NCI-H748 treated with DMSO at 0.1 percent for 48 hours (cell line): ENCODE data around the gene MACROH2A1.

ENCODE experiments used
- DNase-seq: peaks from one replicate; lab custom pipeline; 2025; lab: John Stamatoyannopoulos, UW

MACROH2A1 gene

DNA sequence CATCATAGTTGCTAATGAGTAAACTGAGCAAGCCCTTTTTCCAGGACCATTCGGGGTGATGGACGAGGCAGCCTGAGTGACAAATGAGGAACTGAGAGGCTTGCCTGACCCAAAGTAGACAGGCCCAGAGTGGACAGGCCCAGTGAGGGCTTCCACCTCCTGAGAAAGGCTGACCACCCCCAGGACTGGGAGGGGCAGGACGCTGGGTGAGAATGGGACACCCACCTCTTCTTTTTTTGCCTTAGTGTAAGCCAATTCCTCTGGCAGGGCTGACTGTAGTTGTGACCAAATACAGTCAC is 68.3 kb downstream of the MACROH2A1 start:
- no peak for DNase-seq

DNA sequence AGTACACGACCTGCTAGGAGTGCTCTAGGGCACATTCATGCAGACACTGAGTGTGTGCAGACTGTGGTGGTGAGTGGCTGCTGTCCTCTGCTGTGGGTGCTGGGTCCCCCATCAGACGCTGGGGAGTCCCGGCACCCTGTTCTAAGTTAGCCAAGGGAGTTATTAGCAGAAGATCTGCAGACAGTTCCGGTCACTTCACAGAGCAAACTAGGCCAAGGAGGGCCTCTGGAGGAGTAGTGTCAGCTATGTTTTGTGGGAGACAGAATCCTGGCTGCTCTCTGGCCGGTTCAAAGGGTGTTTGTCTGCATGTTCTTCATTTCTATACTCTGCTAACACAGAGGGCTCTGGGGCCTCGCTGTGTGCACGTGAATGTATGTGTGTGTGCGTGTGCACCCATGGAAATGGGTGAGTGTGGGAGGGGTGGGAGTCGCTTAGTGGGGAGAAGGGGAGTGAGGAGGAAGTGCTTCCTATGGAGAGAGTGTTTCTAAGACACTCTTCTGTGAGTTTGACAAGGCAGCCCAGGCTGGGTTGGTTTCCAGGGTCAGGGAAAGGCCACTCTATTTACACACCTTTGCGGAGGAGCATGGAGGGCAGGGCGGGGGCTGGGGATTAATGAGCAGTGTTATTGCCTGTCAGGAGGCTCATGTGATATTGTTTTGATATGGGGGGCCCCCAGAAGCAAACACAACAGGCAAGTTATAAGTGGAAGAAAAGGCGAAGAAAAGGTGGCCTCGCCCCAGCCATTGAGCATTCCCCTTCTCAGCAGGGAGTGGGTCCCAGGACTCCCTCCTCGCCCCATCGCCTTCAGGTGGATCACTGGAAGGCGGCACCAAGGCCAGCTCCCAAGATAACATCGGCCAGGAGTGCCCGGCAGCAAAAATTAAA is 68.9 kb downstream of the MACROH2A1 start:
- DNase-seq, result no peak

- no peak for DNase-seq
Observed at GRCh38 chr5:135329066-135329912, 69.7 kb downstream of the MACROH2A1 start.

- DNase-seq, result no peak
Observed at GRCh38 chr5:135328128-135328687, 70.8 kb downstream of the MACROH2A1 start.

DNA sequence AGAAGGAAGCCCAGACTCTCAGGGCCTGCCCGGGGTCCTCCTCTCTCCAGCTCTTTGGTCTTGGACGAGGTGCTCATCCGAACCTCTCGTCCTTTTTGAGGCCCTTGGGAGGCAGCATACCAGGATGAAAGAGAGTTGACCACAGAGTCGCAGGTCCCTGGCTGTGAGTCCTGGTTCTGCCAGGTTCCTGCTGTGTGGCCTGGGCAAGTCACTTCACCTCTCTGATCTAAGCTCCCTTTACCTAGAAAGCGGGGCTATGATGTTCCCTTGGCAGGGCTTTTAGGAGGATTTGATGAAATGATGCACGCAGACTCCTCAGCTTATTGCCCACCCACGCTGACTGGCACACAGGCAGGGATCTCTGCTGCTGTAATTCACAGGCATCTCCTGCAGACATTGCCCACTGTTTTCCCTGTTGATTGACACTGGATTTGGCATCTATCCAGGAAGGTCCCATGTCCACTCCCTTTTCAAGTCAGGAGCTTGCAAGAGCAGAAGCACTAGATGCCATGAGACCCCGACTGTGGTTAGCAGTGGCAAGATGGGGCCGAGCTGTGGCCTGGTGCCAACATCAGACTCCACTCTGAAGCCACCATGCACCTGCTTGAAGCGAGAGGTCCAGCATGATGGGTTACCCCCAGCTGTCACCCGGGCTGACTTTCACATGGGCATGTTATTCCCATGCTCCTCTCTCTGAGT is 71.5 kb downstream of the MACROH2A1 start:
- no peak for DNase-seq

GRCh38 chr5:135326296-135327254 is 72.5 kb downstream of the MACROH2A1 start:
- DNase-seq, result no peak

DNA sequence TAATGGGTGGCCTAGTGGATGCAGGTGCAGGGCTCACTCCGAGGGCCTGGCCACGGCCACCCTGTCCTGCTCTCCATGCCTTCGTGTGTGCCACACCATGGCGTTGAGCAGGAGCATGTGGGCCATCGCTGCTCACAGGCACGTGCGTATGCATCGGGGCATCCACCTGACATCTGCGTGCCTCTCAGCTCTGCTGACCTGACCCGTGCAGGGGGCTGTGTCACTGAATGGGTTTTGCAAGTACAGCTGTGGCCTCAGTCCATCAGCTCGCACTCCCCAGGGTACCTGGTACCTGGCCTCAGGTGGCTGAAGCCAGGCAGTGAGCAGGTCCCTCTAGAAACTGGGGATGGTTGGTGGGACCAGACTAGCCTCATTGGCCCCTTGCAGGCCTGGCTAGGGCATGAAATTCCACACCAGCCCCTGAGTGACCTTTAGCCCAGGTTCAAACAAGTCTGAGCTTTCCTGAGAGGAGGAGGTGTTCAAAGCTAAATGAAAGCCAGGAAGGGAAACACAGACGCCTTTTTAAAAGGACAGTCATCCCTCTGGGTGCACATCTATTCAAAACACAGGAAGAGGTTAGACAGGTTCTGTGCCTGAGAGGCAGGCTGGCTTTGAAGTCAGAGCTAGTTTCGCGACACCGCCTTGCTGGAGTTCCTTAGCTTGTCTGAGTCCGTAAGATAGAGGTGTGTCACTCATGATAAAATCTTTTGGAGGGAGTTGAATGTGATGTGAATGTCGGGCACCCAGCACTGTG is 74.0 kb downstream of the MACROH2A1 start:
- DNase-seq, result no peak

DNA sequence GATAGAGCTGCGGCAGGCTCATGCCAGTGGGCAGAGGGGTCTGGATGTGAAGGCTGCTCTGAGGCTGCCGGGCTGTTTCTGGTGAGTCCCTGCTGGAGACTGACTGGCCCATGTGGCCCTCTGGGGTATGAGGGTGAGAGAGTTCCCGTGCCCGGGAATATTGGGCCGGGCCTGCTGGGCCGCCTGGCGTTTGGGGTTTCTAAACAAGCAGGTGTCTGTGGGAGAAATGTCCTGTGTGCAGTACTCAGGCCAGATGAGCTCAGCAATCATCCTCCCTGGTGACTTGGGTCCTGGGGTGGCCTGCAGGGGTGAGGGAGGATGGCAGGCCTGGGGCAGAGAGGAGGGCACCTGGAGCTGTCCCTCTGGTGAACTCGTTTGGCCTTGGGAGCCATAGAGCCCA is 74.9 kb downstream of the MACROH2A1 start:
- DNase-seq, result no peak

DNA sequence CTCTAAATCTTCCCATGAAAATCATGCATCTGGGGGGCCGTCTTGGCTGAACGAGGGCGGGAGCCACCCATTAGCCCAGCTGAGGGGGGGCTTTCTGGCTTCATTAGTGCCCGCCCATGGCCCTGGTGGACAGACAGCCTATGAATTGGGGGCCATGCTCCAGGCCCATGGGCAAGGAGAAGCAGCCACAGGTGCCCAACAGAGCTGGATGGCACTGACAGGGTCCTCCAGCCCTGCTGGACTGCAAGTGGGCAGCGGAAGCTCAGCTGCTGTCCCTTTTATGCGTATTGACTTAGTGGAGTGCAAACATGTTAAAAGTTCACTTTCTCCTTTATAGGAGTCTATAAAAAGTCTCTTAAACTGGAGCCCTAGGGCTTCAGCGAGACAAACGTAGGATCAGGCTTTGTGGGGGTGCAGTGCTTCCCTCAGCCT is 75.3 kb downstream of the MACROH2A1 start:
- DNase-seq, result no peak

GRCh38 chr5:135323227-135323626 is 75.8 kb downstream of the MACROH2A1 start:
- DNase-seq, result no peak

DNA sequence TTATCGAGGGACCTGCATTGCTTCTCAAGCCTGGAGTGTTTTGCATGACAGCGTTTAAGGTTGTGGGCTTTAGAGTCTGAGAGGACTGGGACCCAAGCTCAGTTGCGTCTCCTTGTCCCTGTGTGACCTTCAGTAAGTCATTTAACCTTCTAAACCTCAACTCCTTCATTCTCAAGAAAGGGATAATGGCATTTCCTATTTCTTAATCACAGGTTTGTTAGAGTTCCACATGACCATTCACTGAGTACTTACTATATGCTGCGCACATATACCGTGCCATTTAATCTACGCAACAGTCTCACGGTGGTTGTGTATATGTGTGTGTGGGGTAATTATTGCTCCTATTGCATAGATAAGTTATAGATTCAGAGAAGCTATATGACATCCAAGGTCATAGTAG is 76.3 kb downstream of the MACROH2A1 start:
- no peak for DNase-seq

GRCh38 chr5:135322271-135322670 is 76.8 kb downstream of the MACROH2A1 start:
- no peak for DNase-seq

- DNase-seq, result no peak
Observed at GRCh38 chr5:135320718-135321484, 78.1 kb downstream of the MACROH2A1 start.

DNA sequence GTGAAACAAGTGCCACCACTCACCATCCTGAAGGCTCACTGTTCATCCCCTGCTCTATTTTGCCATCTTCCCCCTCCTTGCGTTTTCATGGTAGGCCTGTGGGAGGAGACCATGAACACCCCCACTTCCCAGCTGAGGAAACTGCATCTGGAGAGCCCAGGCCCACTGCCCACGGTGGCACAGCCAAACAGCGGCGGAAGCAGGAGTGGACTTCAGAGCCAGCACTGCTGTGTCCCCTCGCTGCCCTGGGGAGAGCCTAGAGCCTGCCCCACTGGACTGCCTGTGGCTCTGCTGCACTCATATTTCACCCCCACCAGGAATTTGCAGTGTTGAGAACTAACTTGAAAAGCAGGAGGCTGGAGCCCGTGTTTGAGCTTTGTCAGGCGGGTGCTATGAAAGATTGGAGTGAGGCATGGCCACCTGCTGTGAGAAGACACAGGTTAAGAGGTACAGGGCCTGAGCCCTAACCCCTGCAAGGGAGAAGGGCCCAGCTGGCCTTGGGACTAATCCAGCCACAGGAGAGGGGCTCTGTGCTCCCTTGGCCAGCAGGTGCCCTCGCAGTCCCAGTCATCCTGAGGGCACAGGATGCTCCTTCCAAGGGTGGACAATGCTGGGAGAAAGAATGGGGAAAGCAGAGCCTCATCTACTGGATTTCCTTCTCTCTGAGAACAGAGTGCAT is 79.0 kb downstream of the MACROH2A1 start:
- DNase-seq, result no peak

- no peak for DNase-seq
Observed at GRCh38 chr5:135319458-135319857, 79.6 kb downstream of the MACROH2A1 start.

DNA sequence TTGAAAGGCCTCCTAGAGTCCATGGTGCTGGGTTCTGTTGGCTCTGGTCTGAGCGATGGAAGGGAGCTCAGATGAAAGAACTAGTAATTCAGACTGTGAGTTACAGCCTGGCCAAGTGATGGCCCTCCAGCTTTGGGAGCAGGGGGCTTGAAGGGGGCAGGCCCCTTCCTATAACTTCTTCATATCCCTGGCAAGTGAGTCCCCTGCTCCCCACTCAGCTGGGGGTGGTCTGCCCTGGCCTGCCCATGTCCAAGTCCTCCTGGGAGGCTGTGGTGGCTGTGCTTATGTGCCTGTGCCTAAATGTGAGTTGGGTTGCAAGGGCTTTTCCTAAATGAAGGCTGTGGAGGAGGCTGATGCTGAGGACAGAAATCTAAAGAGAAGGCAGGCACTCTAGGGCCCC is 80.1 kb downstream of the MACROH2A1 start:
- no peak for DNase-seq

DNA sequence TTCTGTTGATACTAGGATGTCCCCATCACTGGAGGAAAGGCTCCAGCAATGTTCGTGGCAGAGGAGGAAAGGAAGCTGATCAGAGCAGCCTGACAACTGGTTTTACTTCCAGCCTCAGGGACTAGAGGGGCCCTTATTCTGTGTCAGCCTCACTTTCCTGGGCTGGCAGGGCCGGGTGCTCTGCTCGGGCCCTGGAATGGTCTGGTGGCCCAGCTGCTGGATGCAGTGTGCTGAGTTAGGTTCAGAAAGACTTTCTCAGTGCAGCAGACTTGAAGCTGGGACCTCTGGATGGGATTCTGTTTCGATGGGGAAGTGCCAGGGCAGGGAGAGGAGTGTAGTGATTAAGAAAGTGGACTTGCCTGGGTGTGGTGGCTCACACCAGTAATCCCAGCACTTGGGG is 81.0 kb downstream of the MACROH2A1 start:
- DNase-seq, result no peak

GRCh38 chr5:135317286-135317685 is 81.7 kb downstream of the MACROH2A1 start:
- DNase-seq, result no peak

GRCh38 chr5:135315386-135315785 is 83.6 kb downstream of the MACROH2A1 start:
- no peak for DNase-seq
